Omental fat pad (tissue), 4 donors: ENCODE measurements around the gene OR5L2. TPM values are rescaled to one million over a fixed set of nuclear protein-coding genes. Genes with fewer than 3 reads are reported as not detected.
"Not testable (repeated sequence)": the region's sequence is repeated elsewhere in the genome, so short reads cannot be mapped to it uniquely, and the experiment has no call there.

Source experiments
- ATAC-seq: fragments of 150-250 bp; one replicate; pipeline ENCODE4 v1.9.1; 2016; ENCODE audit warnings: mild to moderate bottlenecking, moderate library complexity; ENCODE audit not compliant: low FRiP score
- DNase-seq: peaks from one replicate; pipeline ENCODE4 v3.0.0-alpha.2; 2019; ENCODE audit warnings: low spot score
- small RNA-seq: library from RNA; depleted of rRNA; stranded (forward); fragments of <200 nt; gene quantifications from one replicate; pipeline ENCODE3, GENCODE V24; 2016
- total RNA-seq, 4 donors: library from RNA; depleted of rRNA; stranded (reverse); fragments of >200 nt; gene quantifications; one replicate each; pipeline ENCODE4 v1.1.0, GENCODE V29; 2016
- TF ChIP-seq, protein P1 (sequence below), 3 donors: fragments of 450-650 bp; IDR thresholded peaks; one replicate each; pipeline ENCODE4 v1.5.1; 2016 to 2017; ENCODE audit warnings: antibody characterized with exemption in 3 of 3, mild to moderate bottlenecking in 3 of 3, moderate library complexity in 2 of 3

The OR5L2 gene
- total RNA-seq, 4 donors from 2014 or later = not detected

DNA sequence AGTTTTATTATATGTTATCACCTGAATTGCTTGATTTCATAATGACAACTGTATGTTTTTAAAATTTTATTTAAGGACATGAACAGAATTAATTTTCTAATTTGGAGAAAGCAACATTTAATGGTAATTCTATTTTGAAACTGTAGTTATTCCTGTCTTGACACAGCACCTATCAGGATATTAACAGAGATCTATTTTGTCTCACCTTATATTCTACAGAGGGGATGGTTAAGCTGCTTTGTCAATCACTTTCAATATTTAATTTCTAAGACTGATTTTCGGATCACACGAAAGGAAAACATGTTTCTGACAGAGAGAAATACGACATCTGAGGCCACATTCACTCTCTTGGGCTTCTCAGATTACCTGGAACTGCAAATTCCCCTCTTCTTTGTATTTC, 11.4 kb downstream of the OR5L2 start, which contains the start of gene OR5D16:
Gene OR5D16, plus strand, starts transcription at position 301 of the 400 bp plus-strand sequence. Its CDS starts 0 bp downstream, at position 301.
- DNase-seq (no peak), ATAC-seq (no peak)
- TF ChIP-seq, protein P1, sequence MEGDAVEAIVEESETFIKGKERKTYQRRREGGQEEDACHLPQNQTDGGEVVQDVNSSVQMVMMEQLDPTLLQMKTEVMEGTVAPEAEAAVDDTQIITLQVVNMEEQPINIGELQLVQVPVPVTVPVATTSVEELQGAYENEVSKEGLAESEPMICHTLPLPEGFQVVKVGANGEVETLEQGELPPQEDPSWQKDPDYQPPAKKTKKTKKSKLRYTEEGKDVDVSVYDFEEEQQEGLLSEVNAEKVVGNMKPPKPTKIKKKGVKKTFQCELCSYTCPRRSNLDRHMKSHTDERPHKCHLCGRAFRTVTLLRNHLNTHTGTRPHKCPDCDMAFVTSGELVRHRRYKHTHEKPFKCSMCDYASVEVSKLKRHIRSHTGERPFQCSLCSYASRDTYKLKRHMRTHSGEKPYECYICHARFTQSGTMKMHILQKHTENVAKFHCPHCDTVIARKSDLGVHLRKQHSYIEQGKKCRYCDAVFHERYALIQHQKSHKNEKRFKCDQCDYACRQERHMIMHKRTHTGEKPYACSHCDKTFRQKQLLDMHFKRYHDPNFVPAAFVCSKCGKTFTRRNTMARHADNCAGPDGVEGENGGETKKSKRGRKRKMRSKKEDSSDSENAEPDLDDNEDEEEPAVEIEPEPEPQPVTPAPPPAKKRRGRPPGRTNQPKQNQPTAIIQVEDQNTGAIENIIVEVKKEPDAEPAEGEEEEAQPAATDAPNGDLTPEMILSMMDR (IDR thresholded peaks at IDR 0.05) = no peak

DNA sequence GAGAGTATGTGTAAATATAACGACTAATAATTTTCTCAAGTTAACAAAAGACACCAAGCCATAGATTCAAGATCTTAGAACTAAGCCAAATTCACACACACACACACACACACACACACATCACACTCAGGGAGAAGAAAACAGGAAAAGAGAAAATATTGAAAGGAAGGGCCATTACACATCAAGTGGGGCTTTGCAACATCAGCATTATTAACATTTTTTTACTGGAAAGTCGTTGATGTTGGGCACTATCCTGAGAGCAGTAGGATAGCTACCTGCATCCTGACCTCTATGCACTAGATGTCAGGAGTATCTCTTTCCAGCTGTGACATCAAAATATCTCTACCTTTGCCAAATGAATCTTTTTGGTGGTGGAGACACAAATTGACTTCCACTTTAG, 20.4 kb downstream of the OR5L2 start:
- no peak for ATAC-seq
- DNase-seq = no peak
- TF ChIP-seq, protein P1 (IDR thresholded peaks at IDR 0.05) = no peak

DNA sequence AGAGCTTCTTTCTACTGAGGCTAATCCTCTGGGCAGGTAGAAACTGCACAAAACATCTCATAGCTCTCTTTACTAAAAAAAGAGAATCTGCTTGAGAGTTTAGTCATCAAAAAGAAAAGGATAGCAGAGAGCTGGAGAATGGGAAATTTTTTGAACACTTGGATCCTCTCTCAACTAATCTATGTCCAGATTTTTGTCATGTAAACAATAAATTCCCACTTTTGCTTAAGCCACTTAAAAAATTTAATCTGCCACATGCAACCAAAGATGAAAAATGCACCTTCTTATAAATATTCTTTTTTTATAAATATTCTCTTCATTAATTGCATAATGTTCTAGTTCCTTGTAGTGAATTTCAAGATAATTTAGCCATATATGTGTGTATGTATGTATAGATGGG, 22.0 kb downstream of the OR5L2 start:
- DNase-seq = no peak
- TF ChIP-seq, protein P1 (IDR thresholded peaks at IDR 0.05) = no peak
- no peak for ATAC-seq

DNA sequence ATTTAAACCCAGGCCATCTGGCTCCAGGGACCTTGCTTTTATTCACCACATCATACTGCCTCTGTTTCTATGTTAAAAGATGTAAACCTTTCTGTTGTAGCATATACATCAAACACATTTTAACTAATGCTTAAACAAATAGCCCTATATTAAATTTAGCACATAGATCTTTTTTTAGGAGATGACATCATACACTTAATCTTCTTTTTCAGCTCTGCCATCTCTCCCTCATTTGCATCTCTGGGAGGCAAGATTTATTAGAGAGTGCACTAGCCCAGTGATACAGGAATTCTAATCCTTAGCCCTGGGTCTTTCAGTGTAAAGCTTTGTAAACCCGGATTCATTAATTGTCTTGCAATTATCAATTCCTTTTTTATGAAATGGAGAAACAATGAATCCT, 25.1 kb downstream of the OR5L2 start:
- TF ChIP-seq, protein P1 (IDR thresholded peaks at IDR 0.05) = no peak

DNA sequence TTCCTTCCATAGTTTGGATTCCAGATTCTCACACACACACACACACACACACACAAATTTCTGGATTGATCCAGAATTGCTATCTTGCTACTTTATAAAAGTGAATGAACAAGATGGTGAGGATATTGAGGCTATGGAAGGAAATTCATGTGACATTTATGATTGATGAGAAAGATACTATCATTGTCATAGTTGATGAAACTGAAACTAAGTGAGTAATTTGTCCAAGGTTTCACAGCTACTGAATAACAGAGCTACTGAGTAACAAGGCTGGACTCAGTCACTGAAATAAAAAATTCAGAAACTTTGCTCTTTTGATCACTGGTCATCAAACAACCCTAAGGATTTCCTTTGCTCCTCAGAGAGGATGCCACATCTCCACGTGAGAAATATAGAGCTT, 27.7 kb downstream of the OR5L2 start:
- ATAC-seq (no peak), DNase-seq (no peak)
- TF ChIP-seq, protein P1 (IDR thresholded peaks at IDR 0.05) = no peak

More for the DNA sequence above, 25.1 kb downstream of the OR5L2 start:
- no peak for DNase-seq
- no peak for ATAC-seq

DNA sequence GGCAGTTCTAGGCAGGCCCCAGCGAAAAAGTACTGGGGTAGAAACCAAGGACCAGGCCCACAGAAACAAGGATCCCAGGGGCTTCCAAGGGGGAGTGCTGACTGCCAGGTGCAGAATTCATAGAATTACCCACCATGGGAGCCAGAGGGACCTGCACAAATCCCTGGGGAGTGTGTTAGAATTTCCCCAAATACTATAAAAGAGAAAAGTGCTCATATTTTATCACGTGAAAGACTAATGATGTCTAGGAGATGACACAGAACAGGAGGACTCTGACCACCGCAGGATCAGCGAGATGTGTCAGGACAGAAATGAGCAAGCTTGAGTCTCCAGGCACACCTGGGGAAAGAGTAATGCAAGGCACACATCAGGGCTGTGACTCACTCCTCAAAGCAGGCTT, 40.3 kb downstream of the OR5L2 start:
- DNase-seq, ATAC-seq: not testable (repeated sequence)

DNA sequence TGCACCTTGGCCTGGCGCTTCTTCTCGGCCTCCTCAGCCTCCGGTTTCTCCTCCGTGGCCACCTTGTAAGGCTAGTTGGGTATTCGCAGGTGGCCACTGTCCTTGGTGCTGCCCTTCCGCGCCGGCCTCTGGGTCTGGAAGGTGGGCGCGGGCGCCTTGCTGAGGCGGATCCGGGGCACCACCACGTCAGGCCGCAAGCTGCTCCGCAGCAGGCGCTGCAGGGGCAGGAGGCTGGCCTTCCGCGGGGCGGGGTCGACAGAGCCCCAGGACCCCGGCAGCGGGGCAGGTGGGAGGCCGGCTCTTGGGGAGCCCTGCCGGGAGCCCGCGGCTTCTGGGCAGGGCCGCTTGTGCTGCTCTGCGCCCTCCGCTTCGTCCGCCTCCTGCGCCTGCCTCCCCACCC, 45.7 kb downstream of the OR5L2 start:
- ATAC-seq, DNase-seq: not testable (repeated sequence)

DNA sequence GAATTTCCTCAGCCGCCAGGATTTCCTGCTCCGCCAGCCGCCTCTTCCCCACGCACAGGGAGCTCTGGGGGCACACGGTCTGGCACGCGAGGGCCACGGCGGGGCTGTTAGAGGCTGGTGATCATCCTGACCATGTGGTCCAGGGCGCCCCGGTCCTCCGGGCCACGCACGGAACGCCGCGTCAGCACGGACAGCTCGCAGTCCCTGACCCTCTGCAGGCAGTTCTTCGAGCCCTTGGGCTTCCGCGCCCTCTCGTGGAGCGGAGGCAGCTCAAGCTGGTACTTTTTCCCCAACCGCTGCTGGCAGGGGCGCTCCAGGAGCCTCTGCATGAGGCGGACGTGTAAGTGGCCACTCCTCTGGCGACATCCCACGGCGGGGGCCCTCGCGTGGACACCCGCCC, 46.1 kb downstream of the OR5L2 start:
- ATAC-seq, DNase-seq: not testable (repeated sequence)

Small RNAs within 50 kb of the gene (small RNA-seq; reads per million reads assigned to genes)
- gene AC036111.3 = not detected

Other genes starting within 250 kb of the OR5L2 start
- gene OR4C11, start 219.6 kb upstream of the OR5L2 start, total RNA-seq = not detected
- not detected for gene OR4P4, start 192.1 kb upstream of the OR5L2 start, total RNA-seq
- not detected for gene OR4S2, start 178.9 kb upstream of the OR5L2 start, total RNA-seq
- not detected for gene OR4C6, start 165.0 kb upstream of the OR5L2 start, total RNA-seq
- gene OR5D13, start 53.8 kb upstream of the OR5L2 start, total RNA-seq = not detected
- gene OR5D14, start 31.7 kb upstream of the OR5L2 start, total RNA-seq = not detected
- not detected for gene OR5L1, start 15.9 kb upstream of the OR5L2 start, total RNA-seq
- gene OR5D18, start 7.6 kb upstream of the OR5L2 start, total RNA-seq = not detected
- not detected for gene OR5D16, start 11.5 kb downstream of the OR5L2 start, total RNA-seq
- not detected for gene TRIM51, start 56.1 kb downstream of the OR5L2 start, total RNA-seq
- gene OR5W2, start 87.4 kb downstream of the OR5L2 start, total RNA-seq = not detected
- gene OR5I1, start 109.2 kb downstream of the OR5L2 start, total RNA-seq = not detected
- not detected for gene OR10AG1, start 142.7 kb downstream of the OR5L2 start, total RNA-seq
- not detected for gene OR5F1, start 167.4 kb downstream of the OR5L2 start, total RNA-seq
- not detected for gene OR5AS1, start 200.4 kb downstream of the OR5L2 start, total RNA-seq